LNCaP clone FGC (cell line): ENCODE results near the gene CNGA4.

ENCODE experiments used
- DNase-seq: peaks from one replicate; pipeline ENCODE4 v3.0.0-alpha.2; 2011; ENCODE audit warnings: low read depth
- H3K4me3 ChIP-seq: 2 replicates; pipeline ENCODE4 v1.5.1; 2011; ENCODE audit warnings: mild to moderate bottlenecking, low read depth, low read length, control low read depth
- CTCF ChIP-seq: IDR thresholded peaks from 2 replicates; pipeline ENCODE4 v1.5.1; 2012; ENCODE audit warnings: mild to moderate bottlenecking; ENCODE audit not compliant: control insufficient read depth, insufficient read depth; ENCODE audit errors: extremely low read depth

Gene CNGA4

GRCh38 chr11:6249770-6250555 lies 11.1 kb downstream of the CNGA4 start:
- TF ChIP-seq CTCF = no peak
- peak; percentile 45 for DNase-seq
- no peak overlapping the region for H3K4me3 ChIP-seq

- no peak overlapping the region for H3K4me3 ChIP-seq
- TF ChIP-seq CTCF = peak; percentile 78
- DNase-seq = peak; percentile 41
These were observed 12.3 kb downstream of the CNGA4 start for GRCh38 chr11:6251120-6251733.

GRCh38 chr11:6251990-6252473 lies 13.1 kb downstream of the CNGA4 start:
- DNase-seq = peak; percentile 10
- no peak overlapping the region for H3K4me3 ChIP-seq
- no peak for TF ChIP-seq CTCF

GRCh38 chr11:6253197-6253596 lies 14.3 kb downstream of the CNGA4 start:
- no peak overlapping the region for H3K4me3 ChIP-seq
- no peak for TF ChIP-seq CTCF
- DNase-seq = no peak

- no peak for DNase-seq
- TF ChIP-seq CTCF = no peak
- H3K4me3 ChIP-seq = no peak overlapping the region
These were observed 19.3 kb downstream of the CNGA4 start for GRCh38 chr11:6258141-6258540.

- no peak for TF ChIP-seq CTCF
- no peak overlapping the region for H3K4me3 ChIP-seq
- no peak for DNase-seq
These were observed 19.7 kb downstream of the CNGA4 start for GRCh38 chr11:6258571-6259081.
